H1 (cell line): ENCODE data around the gene TBC1D4.

ENCODE experiments used
- ATF2 ChIP-seq: IDR thresholded peaks from 2 replicates; pipeline ENCODE4 v1.6.1; 2012; ENCODE audit warnings: low read length, inconsistent platforms
- BRCA1 ChIP-seq: IDR thresholded peaks from 2 replicates; pipeline ENCODE4 v1.6.1; 2012; ENCODE audit warnings: low read depth, low read length, improper control_type of control experiment
- CEBPB ChIP-seq: IDR thresholded peaks from 2 replicates; pipeline ENCODE4 v1.6.1; 2012; ENCODE audit warnings: low read depth, low read length
- CREB1 ChIP-seq: IDR thresholded peaks from 2 replicates; pipeline ENCODE4 v1.6.1; 2012; ENCODE audit warnings: inconsistent platforms
- EZH2 ChIP-seq: fragments of 200-600 bp; sonication (generic); IDR thresholded peaks from 2 replicates; pipeline ENCODE4 v1.7.1; 2012; ENCODE audit warnings: low read depth, mild to moderate bottlenecking, moderate library complexity, low read length, inconsistent platforms; ENCODE audit not compliant: severe bottlenecking
- JUN ChIP-seq: IDR thresholded peaks from 2 replicates; pipeline ENCODE4 v1.6.1; 2011; ENCODE audit warnings: low read depth, mild to moderate bottlenecking, improper control_type of control experiment, low read length
- MAFK ChIP-seq: IDR thresholded peaks from 2 replicates; pipeline ENCODE4 v1.6.1; 2012; ENCODE audit warnings: low read depth, mild to moderate bottlenecking, improper control_type of control experiment, low read length
- MAX ChIP-seq: IDR thresholded peaks from 2 replicates; pipeline ENCODE4 v1.6.1; 2012; ENCODE audit warnings: inconsistent platforms
- NRF1 ChIP-seq: IDR thresholded peaks from 2 replicates; pipeline ENCODE4 v1.6.1; 2011; ENCODE audit warnings: mild to moderate bottlenecking, low read depth, low read length, improper control_type of control experiment
- POLR2A ChIP-seq, 2 experiments: IDR thresholded peaks; 1 replicate in 1 of 2; 2 replicates in 1 of 2; pipeline ENCODE4 v1.6.1; 2011; ENCODE audit warnings: low read depth in 2 of 2, low read length in 2 of 2, mild to moderate bottlenecking in 2 of 2; ENCODE audit errors: control extremely low read depth in 1 of 2
- RNF2 ChIP-seq: fragments of 200-900, 300-1000 bp; sonication (generic); IDR thresholded peaks from 2 replicates; pipeline ENCODE4 v1.7.1; 2016; ENCODE audit warnings: borderline replicate concordance, low read depth, mild to moderate bottlenecking, antibody characterized with exemption, low read length; ENCODE audit not compliant: poor library complexity, severe bottlenecking; ENCODE audit errors: missing control alignments
- TEAD4 ChIP-seq: IDR thresholded peaks from 2 replicates; pipeline ENCODE4 v1.6.1; 2012; ENCODE audit warnings: low read depth, low read length, inconsistent platforms, mixed read lengths
- TF ChIP-seq, protein P1 (sequence below), 3 experiments: IDR thresholded peaks; 1 replicate in 2 of 3; 2 replicates in 1 of 3; pipeline versions ENCODE4 v1.5.1 to v1.6.1; 2011; ENCODE audit warnings: low read length in 3 of 3, mild to moderate bottlenecking in 3 of 3, inconsistent platforms in 2 of 3, low read depth in 1 of 3, moderate library complexity in 1 of 3; ENCODE audit not compliant: insufficient read depth in 1 of 3; ENCODE audit errors: control extremely low read depth in 1 of 3

- TF ChIP-seq NRF1 (no peak), POLR2A (IDR thresholded peaks at IDR 0.05; ENCODE audit: control extremely low read depth in 1 of 2, low read depth in 2 of 2, low read length in 2 of 2) (no peak), EZH2 (no peak), MAFK (no peak), JUN (no peak), MAX (no peak), ATF2 (no peak), CREB1 (no peak), TEAD4 (no peak), CEBPB (no peak), BRCA1 (no peak), RNF2 (no peak)
- TF ChIP-seq, protein P1, sequence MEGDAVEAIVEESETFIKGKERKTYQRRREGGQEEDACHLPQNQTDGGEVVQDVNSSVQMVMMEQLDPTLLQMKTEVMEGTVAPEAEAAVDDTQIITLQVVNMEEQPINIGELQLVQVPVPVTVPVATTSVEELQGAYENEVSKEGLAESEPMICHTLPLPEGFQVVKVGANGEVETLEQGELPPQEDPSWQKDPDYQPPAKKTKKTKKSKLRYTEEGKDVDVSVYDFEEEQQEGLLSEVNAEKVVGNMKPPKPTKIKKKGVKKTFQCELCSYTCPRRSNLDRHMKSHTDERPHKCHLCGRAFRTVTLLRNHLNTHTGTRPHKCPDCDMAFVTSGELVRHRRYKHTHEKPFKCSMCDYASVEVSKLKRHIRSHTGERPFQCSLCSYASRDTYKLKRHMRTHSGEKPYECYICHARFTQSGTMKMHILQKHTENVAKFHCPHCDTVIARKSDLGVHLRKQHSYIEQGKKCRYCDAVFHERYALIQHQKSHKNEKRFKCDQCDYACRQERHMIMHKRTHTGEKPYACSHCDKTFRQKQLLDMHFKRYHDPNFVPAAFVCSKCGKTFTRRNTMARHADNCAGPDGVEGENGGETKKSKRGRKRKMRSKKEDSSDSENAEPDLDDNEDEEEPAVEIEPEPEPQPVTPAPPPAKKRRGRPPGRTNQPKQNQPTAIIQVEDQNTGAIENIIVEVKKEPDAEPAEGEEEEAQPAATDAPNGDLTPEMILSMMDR (IDR thresholded peaks at IDR 0.05; ENCODE audit: control extremely low read depth in 1 of 3, insufficient read depth in 1 of 3, low read depth in 1 of 3, low read length in 3 of 3) = no peak
Observed at GRCh38 chr13:75347457-75347856, 134.5 kb downstream of the TBC1D4 start.
